ENCODE measurements around the gene IGFBP3.

DNA sequence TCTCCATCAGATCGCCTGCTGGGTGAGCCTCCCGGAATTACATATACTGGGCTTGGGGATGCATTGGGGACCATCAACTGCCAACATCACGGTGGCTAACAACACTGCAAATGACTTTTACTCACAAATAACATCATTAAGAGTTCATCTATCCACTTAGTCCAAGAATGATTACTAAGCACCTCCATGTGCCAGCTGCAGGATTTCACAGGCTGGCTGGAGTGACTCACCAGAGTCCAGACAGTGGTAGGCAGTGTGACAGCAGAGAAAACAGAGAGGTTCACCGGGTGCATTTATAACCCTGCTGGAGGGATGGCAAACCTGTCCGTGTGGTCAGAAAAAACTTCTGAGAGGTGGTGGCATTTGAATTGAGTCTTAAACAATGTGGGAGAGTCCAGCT lies 3.2 kb upstream of the IGFBP3 start:
- TF ChIP-seq, protein P1, sequence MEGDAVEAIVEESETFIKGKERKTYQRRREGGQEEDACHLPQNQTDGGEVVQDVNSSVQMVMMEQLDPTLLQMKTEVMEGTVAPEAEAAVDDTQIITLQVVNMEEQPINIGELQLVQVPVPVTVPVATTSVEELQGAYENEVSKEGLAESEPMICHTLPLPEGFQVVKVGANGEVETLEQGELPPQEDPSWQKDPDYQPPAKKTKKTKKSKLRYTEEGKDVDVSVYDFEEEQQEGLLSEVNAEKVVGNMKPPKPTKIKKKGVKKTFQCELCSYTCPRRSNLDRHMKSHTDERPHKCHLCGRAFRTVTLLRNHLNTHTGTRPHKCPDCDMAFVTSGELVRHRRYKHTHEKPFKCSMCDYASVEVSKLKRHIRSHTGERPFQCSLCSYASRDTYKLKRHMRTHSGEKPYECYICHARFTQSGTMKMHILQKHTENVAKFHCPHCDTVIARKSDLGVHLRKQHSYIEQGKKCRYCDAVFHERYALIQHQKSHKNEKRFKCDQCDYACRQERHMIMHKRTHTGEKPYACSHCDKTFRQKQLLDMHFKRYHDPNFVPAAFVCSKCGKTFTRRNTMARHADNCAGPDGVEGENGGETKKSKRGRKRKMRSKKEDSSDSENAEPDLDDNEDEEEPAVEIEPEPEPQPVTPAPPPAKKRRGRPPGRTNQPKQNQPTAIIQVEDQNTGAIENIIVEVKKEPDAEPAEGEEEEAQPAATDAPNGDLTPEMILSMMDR (IDR thresholded peaks at IDR 0.05; ENCODE audit: borderline replicate concordance, extremely low read depth, low read length, poor library complexity, severe bottlenecking) = no peak
- no peak for TF ChIP-seq EZH2 (IDR thresholded peaks at IDR 0.05; ENCODE audit: borderline replicate concordance, low read depth, low read length, severe bottlenecking)
